ENCODE data around the gene EEF1AKMT4. TPM values are rescaled to one million over a fixed set of nuclear protein-coding genes. Genes with fewer than 3 reads are reported as not detected.

EEF1AKMT4 gene
- total RNA-seq, 1 experiment from 2014 or later = 8.1 TPM

GRCh38 chr3:184236636-184237035 is 12.8 kb upstream of the EEF1AKMT4 start:
- H3K18ac ChIP-seq (ENCODE audit: insufficient read length, low read depth, low read length) = no peak overlapping the region
- Mint-ChIP-seq H3K27me3 (ENCODE audit: low read depth) (peaks cover 23% of the 10 kb centered on the region), H3K4me3 (no peak overlapping the region), H3K4me1 (0 out of 4 replicates have a peak, but pooled peaks cover 0 to 4% of the 10 kb centered on the region in 2 experiments), H3K27ac (no peak overlapping the region), H3K36me3 (ENCODE audit: insufficient read depth in 1 of 3, low read depth in 3 of 3) (no peaks in the 10 kb centered on the region; a peak in 1 of 7 replicates), H3K9me3 (no peaks in the 10 kb centered on the region)
- no peak overlapping the region for H4K8ac ChIP-seq (replicated peaks; ENCODE audit: insufficient read length, low read depth, low read length)
- H3K27ac ChIP-seq (ENCODE audit: insufficient read length, low read depth, low read length) = no peak overlapping the region
- H3K56ac ChIP-seq (ENCODE audit: insufficient read length, low read depth, low read length) = no peak overlapping the region
- H3K4me1 ChIP-seq (ENCODE audit: insufficient read depth, low read length) = no peaks in the 10 kb centered on the region
- H3K23ac ChIP-seq (ENCODE audit: insufficient read length, low read depth, low read length) = no peak overlapping the region
- H3K4me2 ChIP-seq (ENCODE audit: insufficient read depth, insufficient read length, low read length) = no peak overlapping the region
- no peaks in the 10 kb centered on the region for H3K79me1 ChIP-seq (ENCODE audit: insufficient read depth, low read depth, low read length, poor library complexity, severe bottlenecking)
- H3K14ac ChIP-seq (ENCODE audit: insufficient read depth, low read length) = no peak overlapping the region
- no peak overlapping the region for H3T11ph ChIP-seq (ENCODE audit: low read length)
- no peaks in the 10 kb centered on the region for H3K9me3 ChIP-seq (ENCODE audit: control insufficient read depth, low read depth, low read length)
- H2BK12ac ChIP-seq (ENCODE audit: insufficient read length, low read depth, low read length) = no peak overlapping the region
- H3K79me2 ChIP-seq (ENCODE audit: insufficient read depth, low read length) = no peaks in the 10 kb centered on the region
- no peak overlapping the region for H4K91ac ChIP-seq (ENCODE audit: insufficient read length, low read depth, low read length)
- no peak overlapping the region for H3K4ac ChIP-seq (ENCODE audit: low read depth, low read length)
- no peak overlapping the region for H2AFZ ChIP-seq (ENCODE audit: low read length)
- H3K27me3 ChIP-seq (ENCODE audit: insufficient read depth, low read length) = peaks cover 9% of the 10 kb centered on the region
- no CpG with 5 or more reads among the region's 3 CpGs for WGBS (ENCODE audit: extremely low coverage, insufficient read length, low lambda C conversion rate)
- H2AK5ac ChIP-seq (ENCODE audit: insufficient read length, low read length) = no peak overlapping the region
- TF ChIP-seq CTCF (conservative IDR thresholded peaks at IDR 0.05) = no peak
- H2BK120ac ChIP-seq (ENCODE audit: low read depth, low read length, poor library complexity, severe bottlenecking) = no peak overlapping the region
- H4K5ac ChIP-seq (ENCODE audit: insufficient read length, low read depth, low read length) = no peak overlapping the region
- no peak overlapping the region for H2BK20ac ChIP-seq (ENCODE audit: low read depth, low read length, poor library complexity, severe bottlenecking)
- no peaks in the 10 kb centered on the region for H4K20me1 ChIP-seq (ENCODE audit: control insufficient read depth, insufficient read depth, insufficient read length)
- no peaks in the 10 kb centered on the region for H3K23me2 ChIP-seq (ENCODE audit: insufficient read length, low read depth, low read length, poor library complexity, severe bottlenecking)
- H2BK15ac ChIP-seq (ENCODE audit: low read depth, low read length) = no peak overlapping the region
- no peak for DNase-seq
- no peak overlapping the region for H3K9ac ChIP-seq (ENCODE audit: extremely low read depth, insufficient read length, low read length)
- H2BK5ac ChIP-seq (ENCODE audit: insufficient read length, low read length) = no peak overlapping the region
